Liver (tissue), 9 donors: ENCODE results near the gene SRPX. TPM values are rescaled to one million over a fixed set of nuclear protein-coding genes. Genes with fewer than 3 reads are reported as not detected.

Experiments
- DNase-seq: peaks from one replicate; pipeline ENCODE4 v3.0.0-alpha.2; 2017; ENCODE audit warnings: low spot score
- H3K27ac ChIP-seq, 2 donors: one replicate each; pipeline ENCODE4 v1.7.0; 2013; ENCODE audit warnings: inconsistent platforms in 2 of 2, low read length in 2 of 2, control low read depth in 1 of 2, low read depth in 1 of 2, mild to moderate bottlenecking in 1 of 2
- H3K27me3 ChIP-seq, 4 donors: one replicate each; pipeline versions ENCODE4 v1.6.1 to v1.7.0; 2013; ENCODE audit warnings: low read length in 3 of 4, inconsistent platforms in 1 of 4, mild to moderate bottlenecking in 1 of 4, moderate library complexity in 1 of 4; ENCODE audit not compliant: control insufficient read depth in 4 of 4, insufficient read depth in 4 of 4
- H3K36me3 ChIP-seq, 4 donors: one replicate each; pipeline versions ENCODE4 v1.6.1 to v1.7.0; 2013; ENCODE audit warnings: low read length in 3 of 4, mild to moderate bottlenecking in 3 of 4, low read depth in 1 of 4, moderate library complexity in 1 of 4; ENCODE audit not compliant: control insufficient read depth in 4 of 4, insufficient read depth in 3 of 4
- H3K4me1 ChIP-seq, 4 donors: one replicate each; pipeline versions ENCODE4 v1.6.1 to v1.7.0; 2013; ENCODE audit warnings: low read length in 3 of 4, mild to moderate bottlenecking in 3 of 4, moderate library complexity in 1 of 4; ENCODE audit not compliant: control insufficient read depth in 4 of 4, insufficient read depth in 4 of 4
- H3K4me3 ChIP-seq, 3 donors: one replicate each; pipeline versions ENCODE4 v1.6.1 to v1.7.0; 2013; ENCODE audit warnings: low read length in 3 of 3, control low read depth in 1 of 3, low read depth in 1 of 3, mild to moderate bottlenecking in 1 of 3
- H3K9ac ChIP-seq, 2 donors: one replicate each; pipeline ENCODE4 v1.7.0; 2013; ENCODE audit warnings: low read length in 2 of 2, mild to moderate bottlenecking in 2 of 2, moderate library complexity in 2 of 2, control low read depth in 1 of 2, low read depth in 1 of 2
- H3K9me3 ChIP-seq, 4 donors: one replicate each; pipeline versions ENCODE4 v1.6.1 to v1.7.0; 2013; ENCODE audit warnings: low read length in 3 of 4; ENCODE audit not compliant: control insufficient read depth in 4 of 4
- ATF3 ChIP-seq: IDR thresholded peaks from 2 replicates; pipeline ENCODE4 v1.6.1; 2016; ENCODE audit warnings: antibody characterized with exemption
- EGR1 ChIP-seq, 2 donors: IDR thresholded peaks; 2 replicates each; pipeline ENCODE4 v1.6.1; 2016 to 2018; ENCODE audit warnings: antibody characterized with exemption in 2 of 2, low read depth in 2 of 2
- FOXA1 ChIP-seq: IDR thresholded peaks from 2 replicates; pipeline ENCODE4 v1.6.1; 2016; ENCODE audit warnings: antibody characterized with exemption
- FOXA2 ChIP-seq: IDR thresholded peaks from 2 replicates; pipeline ENCODE4 v1.6.1; 2016; ENCODE audit warnings: antibody characterized with exemption
- GABPA ChIP-seq, 2 donors: IDR thresholded peaks in 1 of 2; conservative IDR thresholded peaks in 1 of 2; 2 replicates each; pipeline ENCODE4 v1.6.1; 2016; ENCODE audit warnings: antibody characterized with exemption in 2 of 2, mild to moderate bottlenecking in 1 of 2, moderate library complexity in 1 of 2
- HNF4A ChIP-seq, 2 donors: conservative IDR thresholded peaks; 2 replicates each; pipeline ENCODE4 v1.6.1; 2016; ENCODE audit warnings: antibody characterized with exemption in 2 of 2, mild to moderate bottlenecking in 2 of 2
- HNF4G ChIP-seq: IDR thresholded peaks from 2 replicates; pipeline ENCODE4 v1.6.1; 2016; ENCODE audit warnings: antibody characterized with exemption
- JUND ChIP-seq, 2 donors: IDR thresholded peaks; 2 replicates each; pipeline ENCODE4 v1.6.1; 2016; ENCODE audit warnings: antibody characterized with exemption in 2 of 2
- MAX ChIP-seq: IDR thresholded peaks from 2 replicates; pipeline ENCODE4 v1.6.1; 2016; ENCODE audit warnings: antibody characterized with exemption
- NR2F2 ChIP-seq: IDR thresholded peaks from 2 replicates; pipeline ENCODE4 v1.6.1; 2016; ENCODE audit warnings: antibody characterized with exemption
- RAD21 ChIP-seq, 2 donors: IDR thresholded peaks; 2 replicates each; pipeline ENCODE4 v1.6.1; 2016; ENCODE audit warnings: antibody characterized with exemption in 2 of 2, mild to moderate bottlenecking in 2 of 2
- REST ChIP-seq: IDR thresholded peaks from 2 replicates; pipeline ENCODE4 v1.6.1; 2016; ENCODE audit warnings: antibody characterized with exemption, mild to moderate bottlenecking
- RXRA ChIP-seq, 2 donors: IDR thresholded peaks; 2 replicates each; pipeline ENCODE4 v1.6.1; 2017 to 2018; ENCODE audit warnings: antibody characterized with exemption in 2 of 2, mild to moderate bottlenecking in 1 of 2
- SP1 ChIP-seq: IDR thresholded peaks from 2 replicates; pipeline ENCODE4 v1.6.1; 2018; ENCODE audit warnings: antibody characterized with exemption, mild to moderate bottlenecking
- TAF1 ChIP-seq: conservative IDR thresholded peaks from 2 replicates; pipeline ENCODE4 v1.6.1; 2016; ENCODE audit warnings: antibody characterized with exemption, mild to moderate bottlenecking
- YY1 ChIP-seq: IDR thresholded peaks from 2 replicates; pipeline ENCODE4 v1.6.1; 2016; ENCODE audit warnings: antibody characterized with exemption, mild to moderate bottlenecking
- ZBTB33 ChIP-seq: IDR thresholded peaks from 2 replicates; pipeline ENCODE4 v1.6.1; 2016; ENCODE audit warnings: antibody characterized with exemption
- WGBS: extraction: QIAGEN DNeasy Blood & Tissue Kit; methylation state at CpG from one replicate; pipeline ENCODE4 v1.1.7; 2013; 5-methylcytosine and 5-hydroxymethylcytosine counted together
- polyA plus RNA-seq, 2 donors: library from polyadenylated mRNA; stranded (reverse) in 1 of 2; unstranded in 1 of 2; fragments of 200-250 nt in 1 of 2; fragments of >200 nt in 1 of 2; fragmentation: Nextera tagmentation in 1 of 2; extraction: Ambion mirVana in 1 of 2; gene quantifications; one replicate each; pipeline versions ENCODE4 v1.2.1 to v1.2.3, GENCODE V29; 2013 to 2015
- total RNA-seq, 2 donors: library from RNA; depleted of rRNA; stranded (reverse); fragments of >200 nt; gene quantifications; one replicate each; pipeline ENCODE4 v1.2.3, GENCODE V29; 2014
- TF ChIP-seq, protein P1 (sequence below): fragments of 150-350 bp; IDR thresholded peaks from 2 replicates; pipeline ENCODE4 v1.5.1; 2017; ENCODE audit warnings: improper control_type of control experiment, low read depth, low read length; ENCODE audit not compliant: missing input control
- donor health status: healthy.
- donor health status: healthy.
- donor health status: healthy.
- donor health status: healthy.
- donor health status: healthy.

Gene SRPX
- total and polyA plus RNA-seq, 4 donors = 4.9 to 15.3 (median 10.3) TPM

GRCh38 chrX:38117485-38117884 is 103.2 kb downstream of the SRPX start:
- H3K4me3 ChIP-seq = no peak overlapping the region
- H3K4me1 ChIP-seq = peaks cover 0 to 8% (median 2%) of the 10 kb centered on the region in 4 donors
- H3K36me3 ChIP-seq = no peaks in the 10 kb centered on the region
- no peak for DNase-seq
- TF ChIP-seq RAD21 (IDR thresholded peaks at IDR 0.05) (peak in 1 of 2 donors; percentile 39), REST (no peak), NR2F2 (no peak), RXRA (IDR thresholded peaks at IDR 0.05) (peak in 1 of 2 donors; percentile 57), HNF4A (conservative IDR thresholded peaks at IDR 0.05) (peak in 1 of 2 donors; percentile 29), ATF3 (peak; percentile 31), SP1 (no peak), EGR1 (IDR thresholded peaks at IDR 0.05; ENCODE audit: low read depth in 2 of 2) (no peak), ZBTB33 (no peak), GABPA (IDR thresholded peaks at IDR 0.05 in 1 of 2, conservative IDR thresholded peaks at IDR 0.05 in 1 of 2) (no peak), HNF4G (no peak), MAX (peak; percentile 19), TAF1 (no peak), JUND (IDR thresholded peaks at IDR 0.05) (peak; percentile 23 to 43), YY1 (peak; percentile 18), FOXA2 (peak; percentile 42), FOXA1 (no peak)
- TF ChIP-seq, protein P1, sequence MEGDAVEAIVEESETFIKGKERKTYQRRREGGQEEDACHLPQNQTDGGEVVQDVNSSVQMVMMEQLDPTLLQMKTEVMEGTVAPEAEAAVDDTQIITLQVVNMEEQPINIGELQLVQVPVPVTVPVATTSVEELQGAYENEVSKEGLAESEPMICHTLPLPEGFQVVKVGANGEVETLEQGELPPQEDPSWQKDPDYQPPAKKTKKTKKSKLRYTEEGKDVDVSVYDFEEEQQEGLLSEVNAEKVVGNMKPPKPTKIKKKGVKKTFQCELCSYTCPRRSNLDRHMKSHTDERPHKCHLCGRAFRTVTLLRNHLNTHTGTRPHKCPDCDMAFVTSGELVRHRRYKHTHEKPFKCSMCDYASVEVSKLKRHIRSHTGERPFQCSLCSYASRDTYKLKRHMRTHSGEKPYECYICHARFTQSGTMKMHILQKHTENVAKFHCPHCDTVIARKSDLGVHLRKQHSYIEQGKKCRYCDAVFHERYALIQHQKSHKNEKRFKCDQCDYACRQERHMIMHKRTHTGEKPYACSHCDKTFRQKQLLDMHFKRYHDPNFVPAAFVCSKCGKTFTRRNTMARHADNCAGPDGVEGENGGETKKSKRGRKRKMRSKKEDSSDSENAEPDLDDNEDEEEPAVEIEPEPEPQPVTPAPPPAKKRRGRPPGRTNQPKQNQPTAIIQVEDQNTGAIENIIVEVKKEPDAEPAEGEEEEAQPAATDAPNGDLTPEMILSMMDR = no peak
- H3K27ac ChIP-seq = no peak overlapping the region
- no peaks in the 10 kb centered on the region for H3K27me3 ChIP-seq
- no peak overlapping the region for H3K9ac ChIP-seq
- 37% methylated on average over 7 of the region's 7 CpGs for WGBS
- no peaks in the 10 kb centered on the region for H3K9me3 ChIP-seq
